ENCODE data around the gene ZNF532.

- TF ChIP-seq CTCF (conservative IDR thresholded peaks at IDR 0.05 in 1 of 2, IDR thresholded peaks at IDR 0.05 in 1 of 2; ENCODE audit: extremely low read depth in 1 of 2, insufficient read depth in 1 of 2, low read depth in 1 of 2, low read length in 2 of 2) (no peak), EZH2 (IDR thresholded peaks at IDR 0.05; ENCODE audit: borderline replicate concordance, low read length) (no peak)
These were observed 113.1 kb downstream of the ZNF532 start for GRCh38 chr18:58977801-58978200.
